Non-pigmented ciliary epithelial cell (primary cell): ENCODE results near the gene CST9.
A peak's percentile ranks its signal among the peaks of the same experiment; 100 is the strongest.
"Not testable (repeated sequence)": the region's sequence is repeated elsewhere in the genome, so short reads cannot be mapped to it uniquely, and the experiment has no call there.

ENCODE experiments used
- DNase-seq: peaks from one replicate; pipeline ENCODE4 v3.0.0-alpha.2; 2010; ENCODE audit warnings: low read depth

Gene CST9

DNA sequence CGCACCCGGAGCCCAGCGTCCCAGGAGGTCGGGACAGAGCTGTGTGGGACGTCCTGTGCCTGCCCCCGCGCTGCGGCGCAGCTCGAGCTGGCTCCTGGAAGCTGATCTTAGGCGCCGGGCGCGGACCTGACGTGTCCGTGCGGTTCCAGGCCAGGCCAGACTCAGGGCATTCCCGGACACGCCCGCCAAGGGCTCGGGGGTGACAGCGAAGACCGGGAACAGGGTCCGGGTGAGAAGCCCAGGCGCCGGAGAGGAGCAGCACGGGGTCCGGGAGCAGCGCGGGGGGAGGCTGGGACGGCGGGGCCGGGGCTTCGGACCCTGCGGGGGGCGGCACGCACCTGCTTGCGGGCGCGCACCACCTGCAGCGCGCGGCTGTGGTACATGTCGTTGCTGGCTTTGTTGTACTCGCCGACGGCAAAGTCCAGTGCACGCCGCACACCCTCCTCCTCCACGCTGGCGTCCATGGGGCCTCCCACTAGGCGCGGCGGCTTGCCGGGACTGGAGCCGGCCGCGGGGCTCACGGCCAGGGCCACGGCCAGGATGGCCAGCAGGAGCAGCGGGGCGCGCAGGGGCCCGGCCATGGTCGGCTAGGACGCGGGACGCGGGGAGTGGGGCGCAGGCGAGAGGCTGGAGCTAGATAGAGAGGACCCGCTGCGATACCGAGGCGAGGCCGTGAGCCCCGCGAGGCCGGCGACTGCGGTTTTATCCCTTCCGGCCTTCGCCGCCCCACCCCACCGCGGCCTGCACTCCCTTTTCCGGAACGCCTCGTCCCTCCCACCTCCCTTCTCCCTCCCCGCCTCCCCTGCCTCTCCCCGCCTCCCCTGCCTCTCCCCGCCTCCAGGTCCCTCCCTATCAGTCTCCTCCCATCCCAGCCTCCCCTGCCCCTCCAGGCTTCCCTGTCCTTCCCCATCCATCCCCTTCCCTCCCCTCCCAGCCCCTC is 31.8 kb upstream of the CST9 start, which contains the start of gene CST3:
CST3 (minus strand) TSS at position 674 of the 940 bp plus-strand sequence; CDS start at position 581, 93 bp downstream.
- DNase-seq, result peak; percentile 41

DNA sequence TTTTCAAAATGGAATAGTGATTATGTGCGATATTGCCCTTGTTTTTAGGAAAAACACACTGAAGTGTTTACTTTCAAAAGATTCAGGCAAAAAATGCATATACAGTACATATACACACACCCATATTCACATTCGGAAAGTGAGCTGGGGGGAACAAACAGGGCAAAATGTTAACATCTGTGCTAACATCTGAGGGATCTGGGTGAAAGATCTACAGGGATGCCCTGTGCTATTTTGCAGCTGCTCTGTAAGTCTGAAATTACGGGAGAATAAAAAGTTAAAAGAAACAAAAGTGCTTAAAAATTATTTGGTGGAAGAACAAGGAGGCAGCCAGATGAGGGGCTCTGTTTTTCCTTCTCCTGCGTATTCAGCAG is 31.2 kb upstream of the CST9 start:
- DNase-seq, result no peak

DNA sequence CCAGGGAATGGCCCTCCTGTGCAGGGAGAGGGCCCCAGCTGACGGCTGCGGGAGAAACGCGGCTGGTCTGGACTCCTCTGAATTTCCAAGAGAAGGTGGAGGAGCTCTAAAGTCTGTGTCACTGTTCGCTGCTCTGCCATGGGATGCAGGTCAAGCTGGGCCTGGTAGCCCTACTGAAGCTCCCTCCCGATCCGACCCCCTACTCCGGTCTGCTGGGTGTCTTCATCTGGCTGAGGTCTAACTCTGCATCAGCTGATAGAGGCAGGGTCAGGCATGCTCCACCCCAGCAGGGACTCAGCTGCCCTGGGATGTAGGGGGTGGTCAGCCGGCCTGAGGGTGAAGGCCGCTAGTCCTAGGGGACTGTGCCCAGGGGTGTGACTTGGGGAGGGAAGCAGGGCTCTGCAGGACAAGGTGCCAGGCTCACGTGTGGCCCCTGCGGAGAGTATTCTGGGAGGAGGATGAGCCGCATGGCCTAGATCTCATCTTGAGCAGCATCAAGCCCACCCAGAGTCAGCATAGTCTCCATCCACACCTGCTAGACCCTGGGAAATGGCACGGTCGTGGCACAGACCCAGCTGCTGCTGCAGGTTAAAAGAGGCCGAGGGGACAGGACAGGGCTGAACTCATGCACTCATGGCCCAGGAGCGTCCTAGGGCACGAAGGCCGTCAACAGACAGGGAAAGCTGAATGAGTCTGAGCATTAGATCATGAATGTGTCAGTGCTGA is 30.6 kb upstream of the CST9 start:
- DNase-seq, result no peak

DNA sequence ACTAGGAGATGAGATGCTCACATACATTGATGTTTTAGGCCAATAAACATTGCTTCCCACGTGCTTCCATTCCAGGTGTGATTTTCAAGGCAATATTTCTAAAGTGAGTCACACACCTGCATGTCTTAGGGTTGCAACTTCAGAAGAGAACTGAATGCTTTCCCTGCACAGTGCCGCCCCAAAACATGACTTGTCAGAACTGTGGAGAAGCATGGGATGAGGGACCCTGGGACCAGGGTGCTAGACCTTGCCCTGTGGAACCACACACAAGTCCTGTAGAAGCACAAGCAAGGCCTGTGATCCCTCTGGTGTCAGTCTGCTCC is 30.0 kb upstream of the CST9 start:
- not testable (repeated sequence) for DNase-seq

DNA sequence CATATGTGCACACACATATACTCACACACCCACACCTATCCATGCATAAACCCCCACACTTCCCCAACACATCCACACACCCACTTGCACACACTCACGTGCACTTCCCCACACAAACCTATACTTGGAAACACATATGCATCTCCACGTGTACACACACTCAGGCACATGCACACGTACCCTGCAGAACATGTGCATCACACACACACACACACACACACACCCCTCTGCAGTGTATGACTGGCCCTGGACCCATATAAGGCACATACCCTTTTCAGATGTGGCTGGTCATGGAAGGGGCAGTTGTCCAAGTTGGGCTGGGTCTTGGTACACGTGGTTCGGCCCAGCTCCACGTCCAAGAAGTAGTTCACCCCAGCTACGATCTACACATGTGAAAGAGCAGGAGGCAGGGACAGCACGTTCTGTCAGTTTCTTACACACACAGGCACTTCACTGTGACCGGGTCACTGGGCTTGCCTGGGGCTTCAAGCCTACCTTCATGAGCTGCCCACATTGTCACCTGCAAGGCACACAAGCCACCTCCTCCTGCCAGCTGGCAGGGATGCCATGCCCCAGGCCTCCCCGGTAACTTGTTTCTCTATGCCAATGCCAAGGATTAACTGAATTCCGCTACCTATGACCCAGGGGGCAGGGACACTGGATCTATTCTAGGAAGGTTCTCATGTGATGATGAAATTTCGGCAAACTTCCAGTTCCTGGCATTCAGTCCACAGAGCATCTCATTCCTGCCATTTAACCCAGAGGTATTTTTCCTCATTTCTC is 29.5 kb upstream of the CST9 start:
- no peak for DNase-seq

DNA sequence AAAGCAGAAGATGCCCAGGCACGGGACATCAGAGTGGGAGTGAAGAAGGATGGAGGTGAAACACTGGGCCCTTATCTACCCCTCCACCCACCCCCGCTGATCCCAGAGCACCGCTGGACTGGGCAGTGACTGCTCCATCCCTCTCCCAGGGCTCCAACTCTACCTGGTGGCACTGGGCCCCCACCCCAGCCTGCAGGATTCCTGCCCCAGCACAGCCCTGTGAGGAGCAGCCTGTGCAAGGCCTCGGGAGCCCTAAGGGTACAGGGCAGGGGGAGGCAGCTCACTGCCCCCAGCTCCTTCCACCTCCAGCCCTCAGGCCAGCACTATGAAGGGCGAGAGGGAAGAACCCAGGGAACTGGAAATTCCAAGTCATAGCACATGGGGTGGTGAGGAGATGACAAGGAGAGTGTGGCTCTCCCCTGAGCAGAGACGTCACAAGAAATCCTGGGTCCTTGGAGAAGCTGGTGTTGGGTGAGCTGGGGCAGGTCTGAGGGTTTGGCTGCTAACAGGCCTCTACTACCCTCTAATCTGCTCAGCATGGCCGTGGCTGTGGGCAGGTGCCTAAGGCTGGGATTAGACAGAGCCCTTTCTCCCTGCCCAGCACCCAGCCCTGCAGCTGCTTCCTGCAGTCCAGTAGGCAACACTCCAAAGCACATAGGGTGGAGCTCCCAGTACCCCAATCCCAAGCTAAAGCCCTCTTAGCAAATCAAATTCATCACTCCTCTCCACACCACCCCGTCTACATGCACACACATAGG is 28.5 kb upstream of the CST9 start:
- no peak for DNase-seq

DNA sequence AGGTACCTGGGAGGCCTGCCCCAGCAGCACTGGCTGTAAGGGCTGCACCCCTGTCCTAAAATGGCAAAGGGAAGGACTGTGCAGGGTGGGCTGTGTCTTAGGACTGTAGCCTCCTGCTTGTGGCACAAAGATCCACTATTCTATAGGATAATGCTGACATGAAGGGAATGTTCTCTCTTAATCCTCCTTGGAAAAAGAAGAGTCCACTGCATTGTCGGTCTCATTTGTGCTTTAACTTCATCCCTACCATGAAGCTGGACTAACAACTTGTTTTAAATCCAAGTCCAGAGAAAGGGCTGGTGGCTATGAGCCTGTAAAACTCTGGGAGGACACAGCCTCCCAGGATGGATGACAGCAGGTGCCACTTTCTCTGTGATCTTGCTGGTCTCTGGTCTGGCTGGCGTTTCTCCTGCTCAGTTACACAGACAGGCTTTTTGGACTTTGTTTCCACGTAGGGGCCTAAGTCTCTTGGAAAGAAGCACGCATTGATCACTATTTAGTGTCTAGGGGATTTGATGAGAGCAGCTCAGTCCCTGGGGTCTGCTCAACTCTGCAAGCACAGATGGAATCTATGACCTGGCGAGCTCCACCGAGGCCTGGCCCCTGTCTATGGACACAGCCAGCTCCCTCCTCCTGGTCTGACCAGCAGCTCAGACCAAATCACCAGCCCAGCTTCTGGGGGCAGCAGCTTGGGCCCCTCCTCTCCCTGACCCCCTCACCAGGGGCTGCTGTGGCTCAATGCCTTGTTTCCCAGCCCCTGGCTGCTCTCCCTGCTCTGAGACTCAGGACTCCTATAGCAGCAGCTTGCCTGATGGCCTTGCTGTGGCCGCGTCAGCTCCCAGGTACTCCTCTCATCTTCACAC is 27.2 kb upstream of the CST9 start:
- no peak for DNase-seq

DNA sequence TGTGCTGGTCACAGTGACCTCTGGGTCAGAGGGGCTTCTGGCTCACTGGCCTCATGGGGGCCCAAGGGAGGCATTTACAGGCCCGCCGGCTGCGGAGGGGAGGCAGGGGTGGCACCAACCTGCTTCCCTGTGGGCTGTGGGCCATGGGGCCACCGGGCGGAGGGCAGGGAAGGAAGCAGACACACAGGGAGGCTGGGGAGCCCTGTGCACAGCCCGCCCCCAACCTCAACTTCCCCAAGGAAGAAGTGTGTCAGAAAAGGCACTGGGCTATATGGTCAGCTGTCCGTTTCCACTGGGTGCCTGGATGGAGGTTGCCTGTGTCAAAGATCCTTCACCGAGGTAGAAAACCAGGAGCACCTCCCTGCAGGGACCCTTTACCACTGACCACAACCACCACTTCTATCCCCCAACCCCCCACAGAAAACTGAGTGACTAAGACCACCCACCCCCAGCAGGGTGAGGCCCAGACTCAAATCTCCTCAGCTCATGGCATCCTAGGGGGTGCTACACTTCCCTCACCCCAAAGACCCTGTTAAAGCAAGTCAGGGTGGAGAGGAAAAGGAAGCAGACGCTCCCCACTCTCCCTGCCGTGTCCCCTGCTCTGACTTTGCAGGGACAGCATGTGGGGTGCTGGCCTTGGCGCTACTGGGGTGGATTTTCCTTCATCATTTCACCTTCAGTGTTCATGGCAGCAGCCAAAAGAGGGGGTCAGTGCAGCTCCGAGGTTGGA is 26.4 kb upstream of the CST9 start:
- DNase-seq, result no peak

DNA sequence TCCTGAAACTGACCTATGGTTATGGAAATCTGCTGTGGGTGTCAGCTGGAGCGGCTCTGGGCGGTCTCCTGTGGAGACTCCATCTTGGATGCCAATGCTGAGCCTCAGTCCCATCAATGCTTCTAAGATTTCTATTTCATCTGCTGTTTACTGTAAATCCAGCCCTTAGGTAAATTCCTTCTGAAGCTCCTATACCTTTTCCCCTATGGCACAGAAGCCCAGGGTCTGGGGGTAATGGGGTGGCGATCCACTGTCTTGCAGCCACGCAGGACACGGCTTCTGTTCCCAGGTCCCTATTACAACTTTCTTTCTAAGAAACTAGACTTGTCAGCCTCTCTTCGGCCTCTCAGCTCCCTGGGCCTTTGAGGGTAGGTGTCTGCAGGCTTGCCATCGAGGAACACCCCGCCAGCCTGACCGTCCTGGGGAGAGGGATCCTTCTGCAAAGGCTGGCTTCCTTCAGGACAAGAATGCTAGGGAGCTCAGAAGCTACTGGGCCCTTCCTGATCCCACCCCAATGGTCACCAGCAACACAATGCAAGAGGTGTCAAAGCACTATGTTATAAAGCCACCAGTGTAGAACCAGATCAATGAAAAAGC is 25.6 kb upstream of the CST9 start:
- DNase-seq, result no peak

DNA sequence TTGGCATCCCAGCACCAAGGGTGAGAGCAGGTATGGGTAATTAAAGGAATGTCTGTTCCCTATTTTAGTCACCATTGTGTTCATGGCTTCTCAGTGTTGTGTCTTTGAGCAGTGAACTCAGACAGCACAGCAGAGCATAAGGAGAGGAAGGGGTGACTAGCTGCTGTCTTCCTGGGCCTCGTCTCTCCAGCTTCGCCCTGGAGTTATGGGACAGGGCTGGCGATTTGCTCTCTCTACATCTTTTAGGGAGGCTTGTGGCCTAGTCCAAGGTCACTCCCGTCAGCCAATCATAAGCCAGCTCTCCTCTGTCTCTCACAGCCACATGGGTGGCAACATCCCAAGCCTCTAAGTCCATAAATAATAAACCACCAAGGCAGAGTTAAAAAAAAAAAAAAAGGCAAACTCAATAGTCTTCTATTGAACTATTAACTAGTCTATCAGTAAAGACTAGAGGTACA is 24.7 kb upstream of the CST9 start:
- no peak for DNase-seq

DNA sequence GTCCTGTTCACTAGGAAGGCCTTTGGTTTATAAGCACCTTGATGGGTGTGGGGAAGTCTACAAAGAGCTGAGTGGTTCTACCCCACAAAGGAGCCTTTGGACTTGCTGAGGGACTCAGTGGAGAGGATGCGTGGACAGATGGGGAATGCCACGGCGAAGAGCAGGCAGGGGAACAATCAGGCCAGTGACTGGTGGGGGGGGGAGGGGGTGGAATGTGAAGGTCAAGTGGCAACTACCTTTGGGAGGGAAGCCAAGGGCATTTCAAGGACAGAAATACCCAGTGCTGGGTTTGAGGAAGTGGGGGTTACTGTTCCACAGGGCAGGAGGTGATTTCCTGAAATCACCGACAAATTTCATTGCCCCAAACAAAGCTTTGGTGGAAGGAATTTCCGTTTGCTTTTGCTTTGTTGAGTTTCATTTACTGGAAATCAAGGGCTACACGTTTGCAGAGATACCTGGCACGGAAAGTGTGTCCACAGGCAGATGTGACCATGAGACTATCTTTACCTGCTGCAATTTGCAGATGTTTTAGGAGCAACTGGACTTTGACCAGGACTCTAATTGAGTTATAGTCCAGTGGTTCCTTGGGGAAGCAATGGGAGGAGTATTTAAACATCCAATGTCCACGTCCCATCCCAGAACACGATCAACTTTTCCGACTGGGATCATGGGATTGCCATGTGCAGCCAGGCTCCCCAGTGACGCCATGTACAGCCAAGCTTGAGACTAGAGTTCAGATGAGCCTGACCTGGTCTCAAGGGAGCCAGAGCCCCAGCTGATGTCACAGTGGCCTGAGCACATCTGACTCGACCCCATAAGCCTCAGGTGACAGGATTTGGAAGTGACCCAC is 24.1 kb upstream of the CST9 start:
- DNase-seq, result no peak

DNA sequence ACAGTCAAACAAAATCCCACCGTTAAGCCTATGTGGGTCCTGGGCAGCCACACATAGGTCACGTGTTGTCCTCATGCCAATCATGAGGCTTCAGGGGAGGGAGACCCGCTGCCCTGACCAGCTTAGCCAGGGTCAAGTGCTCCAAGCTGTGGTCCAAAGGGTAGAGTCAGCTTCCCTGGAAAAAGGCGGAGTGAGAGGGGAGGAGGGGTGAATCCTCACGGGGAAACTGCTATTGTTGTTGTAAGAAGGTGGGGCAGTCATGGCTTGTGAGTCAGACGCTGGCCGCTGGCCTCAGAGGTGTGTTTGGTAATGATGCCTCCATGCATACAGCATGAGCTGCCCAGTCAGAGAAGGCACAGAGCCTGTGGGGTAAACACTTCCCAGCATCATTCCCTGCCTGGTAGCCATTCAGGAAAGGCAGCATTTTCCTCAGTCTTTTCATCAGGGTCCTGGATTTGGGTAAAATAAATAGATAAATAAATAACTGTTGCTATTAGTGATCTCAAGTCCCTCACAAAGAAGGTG is 23.4 kb upstream of the CST9 start:
- DNase-seq, result peak; percentile 38

DNA sequence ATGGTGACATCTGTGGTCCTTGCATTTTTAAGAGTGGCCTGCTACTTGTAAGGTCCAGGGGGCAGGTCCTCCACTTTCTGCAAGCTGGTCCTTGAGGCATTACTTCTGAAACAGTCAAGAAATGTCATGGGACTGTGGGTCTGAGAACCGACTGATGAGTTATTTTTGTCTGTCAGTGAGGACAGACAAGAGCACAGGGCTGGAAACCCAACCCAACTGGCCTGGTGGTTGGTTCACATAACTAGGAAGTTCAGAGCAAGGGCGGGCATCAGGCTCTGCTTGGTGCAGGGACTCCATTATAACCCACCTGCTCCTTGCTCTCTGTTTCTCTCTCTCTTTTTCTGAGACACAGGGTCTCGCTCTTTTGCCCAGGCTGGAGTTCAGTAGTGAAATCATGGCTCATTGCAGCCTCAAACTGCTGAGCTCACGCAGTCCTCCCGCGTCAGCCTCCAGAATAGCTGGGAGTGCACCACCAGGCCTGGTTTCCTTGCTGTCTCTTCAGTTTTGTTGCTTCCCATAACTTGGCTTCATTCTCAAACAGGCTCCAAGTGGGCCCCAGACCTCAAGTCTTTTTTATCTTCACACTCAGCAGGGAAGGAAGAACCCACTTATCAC is 22.8 kb upstream of the CST9 start:
- no peak for DNase-seq

DNA sequence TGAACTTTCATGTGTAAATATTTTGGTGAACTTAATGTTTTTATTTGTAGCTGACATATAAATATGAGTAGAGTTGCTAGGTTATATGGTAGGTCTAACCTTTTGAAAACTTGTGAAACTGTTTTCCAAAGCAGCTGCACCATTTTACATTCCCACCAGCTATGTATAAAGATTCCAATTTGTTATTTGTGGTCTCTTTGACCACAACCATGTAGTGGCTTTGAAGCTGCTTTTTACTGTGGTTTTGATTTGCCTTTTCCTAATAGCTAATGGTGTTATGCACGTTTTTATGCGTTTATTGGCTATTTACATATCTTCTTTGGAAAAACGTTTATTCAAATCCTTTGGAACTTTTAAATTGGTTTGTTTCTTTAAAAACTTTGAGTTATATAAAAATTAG is 21.8 kb upstream of the CST9 start:
- DNase-seq, result no peak

DNA sequence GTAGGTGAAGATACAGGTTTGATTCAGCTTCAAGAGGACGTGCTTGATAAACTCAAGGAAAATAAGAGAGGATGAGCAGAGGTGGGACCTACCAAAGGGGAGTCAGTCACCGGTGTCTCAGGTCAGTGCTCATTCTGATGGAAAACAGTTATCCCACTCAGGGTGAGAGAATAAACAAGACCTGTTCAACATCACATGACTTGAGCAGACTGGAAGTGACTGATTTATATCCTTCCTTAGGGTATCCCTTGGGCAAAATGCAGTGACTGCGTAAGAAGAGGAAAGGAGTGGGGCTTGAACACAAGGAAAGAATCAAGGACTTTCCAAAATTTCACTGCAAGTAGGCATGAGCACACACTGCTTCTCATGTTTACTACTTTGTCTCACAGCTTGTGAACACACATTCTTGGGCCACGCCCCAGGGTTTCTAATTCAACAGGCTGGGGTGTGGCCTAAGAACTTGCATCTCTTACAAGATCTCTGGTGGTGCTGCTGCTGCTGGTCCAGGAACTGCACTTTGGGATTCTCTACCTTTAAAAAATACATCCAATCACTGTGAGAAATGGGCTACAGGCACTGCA is 20.4 kb upstream of the CST9 start:
- no peak for DNase-seq

DNA sequence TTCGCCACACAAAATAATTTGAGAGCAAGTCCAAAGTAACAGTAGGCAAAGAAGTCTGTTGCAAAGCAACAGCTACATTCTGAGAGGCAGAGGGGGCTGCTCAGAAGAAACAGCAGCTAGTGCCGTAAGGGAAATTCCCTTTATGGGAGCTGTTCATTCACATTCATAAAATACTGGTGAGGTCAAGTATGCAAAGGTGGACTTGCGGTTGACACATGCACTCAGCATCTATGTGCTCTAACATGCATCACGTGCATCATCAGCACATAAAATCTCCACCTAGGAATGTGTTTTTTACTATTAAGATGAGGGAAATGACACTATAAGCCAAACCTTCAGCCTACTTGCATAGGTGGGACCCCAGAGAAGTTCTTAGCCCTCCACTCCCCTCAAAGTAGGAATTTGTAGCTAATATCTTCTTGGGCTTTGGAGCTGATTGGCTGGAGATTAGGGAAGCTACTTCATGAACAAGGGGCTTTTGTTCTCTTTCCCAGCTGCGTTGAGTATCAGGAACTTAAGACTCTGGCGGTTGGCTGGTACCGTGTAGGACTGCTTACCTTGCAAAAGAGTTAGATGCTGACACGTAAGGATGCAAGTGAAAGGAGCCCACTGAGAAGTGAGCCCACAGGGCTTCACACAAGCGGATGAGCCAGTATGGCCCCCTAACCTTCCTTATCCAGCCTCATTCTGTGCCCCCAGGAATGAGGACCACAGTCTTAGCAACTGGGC is 19.7 kb upstream of the CST9 start:
- no peak for DNase-seq

DNA sequence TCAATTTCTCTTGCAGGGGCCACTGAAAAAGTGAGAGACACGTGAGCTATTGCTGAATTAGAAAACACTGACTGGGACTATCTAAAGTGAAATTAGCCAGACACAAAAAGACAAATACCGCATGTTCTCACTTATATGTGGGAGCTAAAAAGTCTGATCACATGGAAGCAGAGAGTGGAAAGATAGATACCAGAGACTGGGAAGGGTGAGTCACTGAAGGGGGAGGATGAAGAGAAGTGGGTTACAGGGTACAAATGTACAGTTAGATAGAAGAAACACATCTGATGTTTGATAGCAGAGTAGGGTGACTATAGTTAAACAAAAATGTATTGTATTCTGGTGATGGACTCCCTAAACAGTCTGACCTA is 18.6 kb upstream of the CST9 start:
- DNase-seq, result no peak
